ENCODE data around the gene ACSM2B.

ACSM2B gene

DNA sequence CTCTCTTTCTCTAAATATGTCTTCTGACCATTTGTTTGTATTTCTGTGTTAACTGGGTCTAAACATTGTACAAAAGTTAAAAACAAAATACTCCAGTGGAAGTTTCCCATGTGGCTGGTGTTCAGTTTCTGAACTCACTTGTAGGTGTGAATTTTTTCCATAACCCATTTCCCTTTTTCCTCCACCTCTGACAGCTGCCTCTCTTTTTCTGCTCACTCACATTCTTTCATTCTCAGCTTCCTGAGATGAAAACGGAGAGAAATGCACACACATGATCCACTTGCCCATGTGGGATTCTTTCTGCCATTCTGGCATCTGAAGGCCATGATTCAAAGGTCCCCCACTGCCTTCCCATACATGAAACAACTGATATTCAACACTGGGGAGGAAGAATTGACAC is 41.1 kb upstream of the ACSM2B start:
- DNase-seq (ENCODE audit: extremely low spot score) = no peak
- ChIA-PET CTCF (no interaction called here), POLR2A (no interaction called here)
- no peak for TF ChIP-seq L3MBTL2 (conservative IDR thresholded peaks at IDR 0.05)
- TF ChIP-seq CTBP1 (IDR thresholded peaks at IDR 0.05; ENCODE audit: borderline replicate concordance) = no peak
- no peak for TF ChIP-seq FOXA1 (IDR thresholded peaks at IDR 0.05)
- no peak for TF ChIP-seq SP1 (IDR thresholded peaks at IDR 0.05)
- no peak for TF ChIP-seq HDGF (IDR thresholded peaks at IDR 0.05; ENCODE audit: borderline replicate concordance)
- no peak for TF ChIP-seq NFRKB (IDR thresholded peaks at IDR 0.05)
- no peak for TF ChIP-seq LEF1 (IDR thresholded peaks at IDR 0.05; ENCODE audit: borderline replicate concordance)
- no peak for TF ChIP-seq ARNT (IDR thresholded peaks at IDR 0.05)
- TF ChIP-seq SUZ12 (IDR thresholded peaks at IDR 0.05) = no peak
- no peak for TF ChIP-seq ZNF384 (IDR thresholded peaks at IDR 0.05)
- no peak for TF ChIP-seq FOXK2 (IDR thresholded peaks at IDR 0.05)
- TF ChIP-seq FOXM1 (IDR thresholded peaks at IDR 0.05; ENCODE audit: borderline replicate concordance) = no peak
- TF ChIP-seq TARDBP (IDR thresholded peaks at IDR 0.05) = no peak
- no peak for TF ChIP-seq BHLHE40 (IDR thresholded peaks at IDR 0.05; ENCODE audit: borderline replicate concordance)
- TF ChIP-seq, protein P1, sequence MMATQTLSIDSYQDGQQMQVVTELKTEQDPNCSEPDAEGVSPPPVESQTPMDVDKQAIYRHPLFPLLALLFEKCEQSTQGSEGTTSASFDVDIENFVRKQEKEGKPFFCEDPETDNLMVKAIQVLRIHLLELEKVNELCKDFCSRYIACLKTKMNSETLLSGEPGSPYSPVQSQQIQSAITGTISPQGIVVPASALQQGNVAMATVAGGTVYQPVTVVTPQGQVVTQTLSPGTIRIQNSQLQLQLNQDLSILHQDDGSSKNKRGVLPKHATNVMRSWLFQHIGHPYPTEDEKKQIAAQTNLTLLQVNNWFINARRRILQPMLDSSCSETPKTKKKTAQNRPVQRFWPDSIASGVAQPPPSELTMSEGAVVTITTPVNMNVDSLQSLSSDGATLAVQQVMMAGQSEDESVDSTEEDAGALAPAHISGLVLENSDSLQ (IDR thresholded peaks at IDR 0.05) = no peak
- no peak for TF ChIP-seq ELF4 (IDR thresholded peaks at IDR 0.05)

DNA sequence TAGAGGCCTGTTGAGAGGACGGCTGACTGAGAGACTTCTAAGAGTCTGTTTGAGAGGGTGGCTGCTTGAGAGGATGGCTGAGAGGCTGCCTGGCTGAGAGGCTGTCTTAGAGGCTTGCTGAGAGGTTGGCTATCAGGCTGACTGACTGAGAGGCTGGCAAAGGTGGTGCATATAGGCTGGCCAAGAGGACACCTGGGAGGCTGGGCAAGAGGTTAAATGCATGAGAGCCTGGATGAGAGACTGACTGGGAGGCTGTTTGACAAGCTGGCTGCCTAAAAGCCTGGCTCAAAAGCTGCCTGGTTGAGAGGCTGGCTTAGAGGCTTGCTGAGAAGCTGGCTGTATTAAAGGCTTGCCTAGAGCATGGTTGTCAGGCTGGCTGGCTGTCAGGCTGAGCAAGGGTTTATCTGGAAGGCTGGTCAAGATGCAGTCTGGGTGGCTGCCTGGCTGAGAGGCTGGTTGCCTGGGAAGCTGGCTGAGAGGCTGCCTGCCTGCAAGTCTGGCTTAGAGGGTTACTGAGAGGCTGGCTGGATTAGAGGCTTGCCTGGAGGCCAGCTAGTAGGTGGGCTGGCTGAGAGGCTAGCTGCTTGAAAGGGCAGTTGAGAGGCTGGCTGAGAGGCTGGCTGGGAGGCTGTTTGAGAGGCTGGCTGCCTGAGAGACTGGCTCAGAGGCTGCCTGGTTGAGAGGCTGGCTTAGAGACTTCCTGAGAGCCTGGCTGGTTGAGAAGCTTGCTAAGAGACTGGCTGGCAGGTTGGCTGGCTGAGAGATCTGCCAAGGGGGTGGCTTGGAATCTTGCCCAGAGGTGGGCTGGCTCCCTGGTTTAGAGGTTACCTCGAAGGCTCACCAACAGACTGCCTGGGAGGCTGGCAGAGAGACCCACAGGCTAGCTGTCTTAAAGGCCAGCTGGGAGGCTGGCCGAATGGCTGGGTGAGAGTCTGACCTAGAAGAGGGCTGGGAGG is 38.3 kb upstream of the ACSM2B start:
- no peak for TF ChIP-seq FOXK2 (IDR thresholded peaks at IDR 0.05)
- no peak for DNase-seq (ENCODE audit: extremely low spot score)
- POLR2A ChIA-PET = no interaction called here
- CTCF ChIA-PET = no interaction called here

DNA sequence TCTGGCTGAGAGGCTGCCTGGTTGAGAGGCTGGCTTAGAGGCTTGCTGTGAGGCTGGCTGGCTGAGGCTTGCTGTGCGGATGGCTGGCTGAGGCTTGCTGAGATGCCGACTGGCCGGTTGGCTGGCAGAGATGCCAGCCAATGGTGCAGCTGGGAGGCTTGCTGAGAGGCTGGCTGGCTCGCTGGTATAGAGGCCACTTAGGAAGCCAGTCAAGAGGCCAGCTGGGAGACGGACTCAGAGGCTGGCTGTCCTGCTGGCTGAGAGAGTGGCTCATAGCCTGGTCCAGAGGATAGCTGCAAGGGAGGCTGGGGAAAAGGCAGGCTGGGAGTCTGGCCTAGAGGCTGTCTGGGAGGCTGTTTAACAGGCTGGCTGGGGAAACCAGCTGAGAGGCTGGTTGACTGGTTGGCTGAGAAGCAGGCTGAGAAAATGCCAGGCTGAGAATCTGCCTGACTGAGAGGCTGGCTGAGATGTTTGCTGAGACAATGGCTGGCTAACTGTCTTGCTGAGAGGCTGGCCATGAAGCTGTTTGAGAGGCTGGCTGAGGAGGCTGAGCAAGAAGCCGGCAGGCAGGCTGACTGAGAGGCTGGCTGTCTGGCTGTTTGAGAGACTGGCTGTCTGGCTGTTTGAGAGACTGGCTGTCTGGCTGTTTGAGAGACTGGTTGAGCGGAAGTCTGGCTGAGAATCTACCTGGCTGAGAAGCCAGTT is 37.5 kb upstream of the ACSM2B start:
- ChIA-PET CTCF (no interaction called here), POLR2A (no interaction called here)
- no peak for DNase-seq (ENCODE audit: extremely low spot score)
- TF ChIP-seq ELF4 (IDR thresholded peaks at IDR 0.05) = no peak
- no peak for TF ChIP-seq NFRKB (IDR thresholded peaks at IDR 0.05)
- no peak for TF ChIP-seq L3MBTL2 (conservative IDR thresholded peaks at IDR 0.05)
- no peak for TF ChIP-seq FOXK2 (IDR thresholded peaks at IDR 0.05)
- TF ChIP-seq FOXM1 (IDR thresholded peaks at IDR 0.05; ENCODE audit: borderline replicate concordance) = no peak
- TF ChIP-seq, protein P1 (IDR thresholded peaks at IDR 0.05) = no peak
- TF ChIP-seq SP1 (IDR thresholded peaks at IDR 0.05) = no peak
- no peak for TF ChIP-seq BHLHE40 (IDR thresholded peaks at IDR 0.05; ENCODE audit: borderline replicate concordance)
- TF ChIP-seq FOXA1 (IDR thresholded peaks at IDR 0.05) = no peak
- no peak for TF ChIP-seq CTBP1 (IDR thresholded peaks at IDR 0.05; ENCODE audit: borderline replicate concordance)
- TF ChIP-seq SUZ12 (IDR thresholded peaks at IDR 0.05) = no peak
- TF ChIP-seq ZNF384 (IDR thresholded peaks at IDR 0.05) = no peak
- no peak for TF ChIP-seq LEF1 (IDR thresholded peaks at IDR 0.05; ENCODE audit: borderline replicate concordance)

DNA sequence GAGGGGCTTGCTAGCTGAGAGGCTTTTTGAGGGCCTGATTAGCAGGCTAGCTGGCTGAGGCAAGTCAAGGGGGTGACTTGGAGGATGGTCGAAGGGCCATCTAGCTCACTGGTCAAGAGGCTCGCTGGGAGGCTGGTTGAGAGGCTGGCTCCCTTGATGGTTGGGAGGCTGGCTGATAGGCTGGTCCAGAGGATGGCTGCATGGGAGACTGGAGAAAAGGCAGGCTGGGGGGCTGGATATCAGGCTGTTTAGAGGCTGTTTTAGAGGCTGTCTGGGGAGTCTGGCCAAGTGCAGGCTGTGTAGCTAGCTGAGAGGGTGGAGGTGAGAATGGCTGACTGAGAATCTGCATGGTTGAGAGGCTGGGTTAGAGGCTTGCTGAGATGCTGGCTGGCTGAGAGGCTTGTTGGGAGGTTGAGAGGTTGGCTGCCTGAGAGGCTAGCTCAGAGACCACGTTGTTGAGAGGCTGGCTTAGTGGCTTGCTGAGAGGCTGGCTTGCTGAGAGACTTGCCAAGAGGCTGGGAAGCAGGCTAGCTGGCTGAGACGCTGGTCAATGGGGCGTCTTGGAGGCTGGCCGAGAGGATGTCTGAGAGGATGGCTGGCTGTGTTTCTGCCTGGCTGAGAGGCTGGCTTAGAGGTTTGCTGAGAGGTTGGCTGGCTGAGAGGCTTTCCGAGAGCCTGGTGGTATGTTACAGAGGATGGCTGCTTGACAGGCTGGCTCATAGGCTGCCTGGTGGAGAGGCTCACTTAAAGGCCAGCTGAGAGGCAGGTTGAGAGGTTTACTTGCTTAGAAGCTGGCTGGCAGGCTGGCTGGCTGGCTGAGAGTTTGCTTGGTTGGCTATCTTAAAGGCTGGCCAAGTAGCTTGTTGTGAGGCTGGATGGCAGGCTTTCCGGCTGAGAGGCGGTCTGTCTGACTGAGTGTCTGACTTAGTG is 36.6 kb upstream of the ACSM2B start:
- no peak for DNase-seq (ENCODE audit: extremely low spot score)
- TF ChIP-seq CTBP1 (IDR thresholded peaks at IDR 0.05; ENCODE audit: borderline replicate concordance) (no peak), FOXK2 (IDR thresholded peaks at IDR 0.05) (no peak), ELF4 (IDR thresholded peaks at IDR 0.05) (no peak), ZNF384 (IDR thresholded peaks at IDR 0.05) (no peak), HDGF (IDR thresholded peaks at IDR 0.05; ENCODE audit: borderline replicate concordance) (no peak), LEF1 (IDR thresholded peaks at IDR 0.05; ENCODE audit: borderline replicate concordance) (no peak), ARNT (IDR thresholded peaks at IDR 0.05) (no peak), NFRKB (IDR thresholded peaks at IDR 0.05) (no peak), SUZ12 (IDR thresholded peaks at IDR 0.05) (no peak)
- ChIA-PET POLR2A (no interaction called here), CTCF (no interaction called here)

DNA sequence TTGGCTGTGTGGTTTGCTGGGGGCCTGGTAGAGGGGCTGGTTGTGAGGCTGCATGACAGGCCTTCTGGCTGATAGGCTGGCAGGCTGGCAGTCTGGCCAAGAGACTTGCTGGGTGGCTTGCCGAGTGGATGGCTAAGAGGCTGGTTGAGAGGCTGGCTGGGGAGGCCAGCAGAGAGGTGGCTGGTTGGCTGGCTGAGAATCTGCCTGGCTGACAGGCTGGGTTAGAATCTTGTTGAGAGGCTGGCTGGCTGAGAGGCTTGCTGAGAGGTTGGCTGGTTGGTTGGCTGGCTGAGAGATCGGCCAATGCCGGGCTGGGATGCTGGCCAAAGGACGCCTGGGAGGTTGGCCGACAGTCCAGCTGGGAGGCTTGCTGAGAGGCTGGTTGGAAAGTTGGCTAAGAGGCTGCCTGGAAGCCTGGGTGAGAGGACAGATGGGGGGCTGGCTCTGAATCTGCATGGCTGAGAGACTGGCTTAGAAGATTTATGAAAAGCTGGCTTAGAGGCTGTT is 35.9 kb upstream of the ACSM2B start:
- no peak for DNase-seq (ENCODE audit: extremely low spot score)
- CTCF ChIA-PET = no interaction called here
- TF ChIP-seq FOXM1 (IDR thresholded peaks at IDR 0.05; ENCODE audit: borderline replicate concordance) (no peak), HDGF (IDR thresholded peaks at IDR 0.05; ENCODE audit: borderline replicate concordance) (no peak), ZNF384 (IDR thresholded peaks at IDR 0.05) (no peak), ARNT (IDR thresholded peaks at IDR 0.05) (no peak), TARDBP (IDR thresholded peaks at IDR 0.05) (no peak), ELF4 (IDR thresholded peaks at IDR 0.05) (no peak), L3MBTL2 (conservative IDR thresholded peaks at IDR 0.05) (no peak), FOXK2 (IDR thresholded peaks at IDR 0.05) (no peak), NFRKB (IDR thresholded peaks at IDR 0.05) (no peak), BHLHE40 (IDR thresholded peaks at IDR 0.05; ENCODE audit: borderline replicate concordance) (no peak), CTBP1 (IDR thresholded peaks at IDR 0.05; ENCODE audit: borderline replicate concordance) (no peak), SP1 (IDR thresholded peaks at IDR 0.05) (no peak), LEF1 (IDR thresholded peaks at IDR 0.05; ENCODE audit: borderline replicate concordance) (no peak), FOXA1 (IDR thresholded peaks at IDR 0.05) (no peak), SUZ12 (IDR thresholded peaks at IDR 0.05) (no peak)
- TF ChIP-seq, protein P1 (IDR thresholded peaks at IDR 0.05) = no peak
- POLR2A ChIA-PET = no interaction called here
